OCI-M2 (cell line): ENCODE measurements around the gene PPP1R8.

Experiments used
- DNase-seq: peaks from one replicate; lab custom pipeline; 2025; ENCODE audit not compliant: unreplicated experiment; lab: John Stamatoyannopoulos, UW

Gene PPP1R8

DNA sequence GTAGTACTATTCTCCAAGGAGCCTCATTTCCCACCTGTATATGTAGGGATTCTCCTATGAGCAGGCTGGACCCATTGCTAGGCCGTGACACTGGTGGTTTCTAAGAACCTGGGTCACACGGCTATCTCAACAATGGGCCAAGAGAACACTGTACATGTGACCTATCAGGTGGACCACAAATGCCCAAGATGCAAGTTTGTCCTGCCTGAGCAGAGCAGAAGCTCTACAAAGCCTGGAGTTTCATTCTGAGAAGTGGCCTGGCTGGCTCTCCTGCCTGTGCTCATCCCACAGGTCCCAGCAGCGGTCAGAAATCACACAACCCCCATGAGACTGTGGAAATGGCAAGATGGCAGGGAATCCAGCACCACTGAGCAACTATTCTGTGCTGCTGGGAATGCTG, 58.9 kb downstream of the PPP1R8 start:
- no peak for DNase-seq

DNA sequence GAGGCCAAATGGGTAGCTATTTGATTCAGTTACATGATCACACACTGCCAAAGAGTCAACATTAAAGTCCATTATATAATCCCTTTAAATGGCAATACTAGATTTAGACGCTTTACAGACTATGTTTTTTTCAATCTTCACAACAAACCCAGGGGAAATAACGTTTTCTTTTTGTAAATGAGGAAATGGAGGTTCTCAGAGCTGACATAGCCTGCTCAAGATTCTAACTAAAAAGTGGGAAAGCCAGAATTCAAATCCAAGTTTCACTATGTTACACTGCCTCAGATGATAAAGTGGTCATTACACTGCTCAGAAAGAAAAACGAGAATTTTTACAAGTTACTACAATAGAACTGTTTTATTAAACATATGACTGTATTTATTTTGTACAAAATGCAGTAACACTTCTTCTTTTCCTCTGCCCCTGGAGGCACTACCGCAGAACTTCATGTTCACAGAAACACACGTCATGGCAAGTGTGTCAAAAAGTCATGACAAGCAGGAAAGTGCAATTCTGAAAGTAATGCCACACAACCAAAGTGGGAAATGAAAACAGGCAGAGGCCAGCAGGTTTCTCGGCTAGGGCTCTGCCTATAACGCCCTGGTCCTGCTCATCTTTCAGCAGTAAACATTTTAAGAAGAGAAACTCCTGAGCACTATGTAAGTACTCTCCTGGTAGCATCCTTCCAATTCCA, 60.8 kb downstream of the PPP1R8 start:
- DNase-seq = no peak

GRCh38 chr1:27894521-27894920, 63.9 kb downstream of the PPP1R8 start:
- no peak for DNase-seq
